IPS-15b (cell line): ENCODE data around the gene ALDH16A1.

Experiments
- H3K27me3 ChIP-seq: one replicate; pipeline ENCODE4 v1.6.1; 2013; ENCODE audit warnings: low read length; ENCODE audit not compliant: control insufficient read depth, insufficient read depth
- H3K36me3 ChIP-seq: one replicate; pipeline ENCODE4 v1.6.1; 2013; ENCODE audit warnings: low read length; ENCODE audit not compliant: control insufficient read depth, insufficient read depth
- H3K4me1 ChIP-seq: one replicate; pipeline ENCODE4 v1.6.1; 2013; ENCODE audit warnings: mild to moderate bottlenecking, low read length; ENCODE audit not compliant: control insufficient read depth, insufficient read depth
- H3K4me3 ChIP-seq: one replicate; pipeline ENCODE4 v1.5.1; 2013; ENCODE audit warnings: low read depth, low read length
- H3K9ac ChIP-seq: one replicate; pipeline ENCODE4 v1.6.1; 2013; ENCODE audit warnings: low read depth, mild to moderate bottlenecking, low read length
- H3K9me3 ChIP-seq: one replicate; pipeline ENCODE4 v1.6.1; 2013; ENCODE audit warnings: mild to moderate bottlenecking, low read length; ENCODE audit not compliant: control insufficient read depth, insufficient read depth

Gene ALDH16A1

DNA sequence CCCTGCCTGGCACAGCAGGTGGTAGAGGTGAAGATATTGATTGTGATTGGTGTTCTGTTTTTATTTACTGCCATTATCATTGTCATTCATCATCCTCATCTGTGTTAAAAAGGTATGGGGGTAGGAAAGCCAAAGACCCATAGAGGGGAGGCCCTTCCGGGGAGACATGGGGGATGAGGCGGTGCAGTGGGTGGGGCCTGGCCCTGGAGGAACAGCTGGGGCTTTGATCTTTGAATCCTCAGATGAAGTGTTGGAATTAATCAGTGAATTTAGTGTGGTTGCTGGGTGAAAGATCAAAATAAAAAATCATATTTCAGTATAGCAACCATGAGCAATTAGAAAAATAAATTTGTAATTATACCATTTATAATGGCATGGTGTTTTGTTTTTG lies 37.2 kb upstream of the ALDH16A1 start:
- Histone ChIP-seq H3K9me3 (no peaks in the 10 kb centered on the region), H3K36me3 (no peaks in the 10 kb centered on the region), H3K27me3 (peaks cover 6% of the 10 kb centered on the region), H3K4me1 (peaks cover 5% of the 10 kb centered on the region), H3K4me3 (no peak overlapping the region), H3K9ac (no peak overlapping the region)

DNA sequence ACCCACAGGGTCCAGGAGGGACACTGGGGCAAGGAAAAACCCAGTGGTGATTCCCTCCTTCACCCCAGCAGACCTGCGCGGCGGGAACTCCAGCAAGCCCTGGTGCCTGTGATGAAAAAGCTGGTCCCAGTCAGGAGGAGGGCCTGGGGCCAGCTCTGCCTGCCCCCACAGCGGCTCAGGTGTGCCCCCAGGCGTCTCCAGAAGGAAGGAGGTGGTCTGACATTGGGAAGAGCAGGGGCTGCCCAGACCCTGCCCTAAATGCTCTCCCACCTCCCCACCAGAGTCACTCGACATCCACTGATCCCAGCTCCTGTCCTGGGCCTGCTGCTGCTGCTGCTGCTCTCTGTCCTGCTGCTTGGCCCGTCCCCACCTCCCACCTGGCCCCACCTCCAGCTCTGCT lies 35.9 kb upstream of the ALDH16A1 start:
- H3K4me3 ChIP-seq: no peak overlapping the region
- H3K27me3 ChIP-seq: peaks cover 16% of the 10 kb centered on the region
- H3K9me3 ChIP-seq: no peaks in the 10 kb centered on the region
- peaks cover 6% of the 10 kb centered on the region for H3K4me1 ChIP-seq
- no peak overlapping the region for H3K9ac ChIP-seq
- no peaks in the 10 kb centered on the region for H3K36me3 ChIP-seq

DNA sequence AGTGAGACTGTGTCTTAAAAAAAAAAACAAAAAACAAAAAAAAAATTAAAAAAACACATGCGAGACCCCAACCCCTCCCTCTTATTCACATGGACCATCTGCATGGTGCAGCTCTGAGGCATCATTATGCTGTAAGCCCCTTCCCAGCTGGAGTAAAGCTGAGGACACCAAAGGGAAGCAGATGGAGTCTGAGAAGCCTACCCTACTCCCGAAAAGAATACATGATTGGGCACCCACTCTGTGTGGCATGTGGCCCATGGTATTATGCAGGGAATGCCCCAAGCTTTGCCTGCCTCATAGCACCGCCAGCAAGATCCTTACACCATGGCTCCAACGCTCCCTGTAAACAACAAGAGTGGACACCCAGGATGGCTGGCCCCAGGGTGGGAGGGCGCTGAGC lies 34.5 kb upstream of the ALDH16A1 start:
- Histone ChIP-seq H3K4me1 (peaks cover 9% of the 10 kb centered on the region), H3K9ac (no peak overlapping the region), H3K27me3 (peaks cover 30% of the 10 kb centered on the region)

DNA sequence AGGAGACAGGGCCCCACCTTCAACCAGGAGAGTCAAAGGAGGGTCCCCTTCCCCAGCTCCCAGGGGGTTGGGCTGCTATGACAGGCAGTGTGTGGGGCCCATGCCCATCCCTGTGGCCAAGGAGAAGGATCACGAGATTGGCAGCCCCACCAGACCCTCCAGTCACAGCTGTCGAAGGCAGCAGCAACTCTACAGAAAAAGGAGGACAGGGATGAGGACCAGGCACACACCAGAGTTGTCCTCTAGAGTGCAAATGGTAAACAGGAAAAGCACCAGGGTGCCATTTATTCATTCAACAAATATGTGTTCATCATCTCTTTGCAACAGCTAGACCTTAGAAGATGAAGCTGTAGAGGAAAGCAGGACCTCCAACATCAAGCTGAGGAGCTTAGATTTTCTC lies 33.9 kb upstream of the ALDH16A1 start:
- Histone ChIP-seq H3K27me3 (peaks cover 37% of the 10 kb centered on the region), H3K9ac (no peak overlapping the region), H3K4me1 (peaks cover 12% of the 10 kb centered on the region), H3K9me3 (no peaks in the 10 kb centered on the region), H3K36me3 (no peaks in the 10 kb centered on the region), H3K4me3 (no peak overlapping the region)

More for the DNA sequence above, 34.5 kb upstream of the ALDH16A1 start:
- no peaks in the 10 kb centered on the region for H3K9me3 ChIP-seq
- no peaks in the 10 kb centered on the region for H3K36me3 ChIP-seq
- H3K4me3 ChIP-seq: no peak overlapping the region

DNA sequence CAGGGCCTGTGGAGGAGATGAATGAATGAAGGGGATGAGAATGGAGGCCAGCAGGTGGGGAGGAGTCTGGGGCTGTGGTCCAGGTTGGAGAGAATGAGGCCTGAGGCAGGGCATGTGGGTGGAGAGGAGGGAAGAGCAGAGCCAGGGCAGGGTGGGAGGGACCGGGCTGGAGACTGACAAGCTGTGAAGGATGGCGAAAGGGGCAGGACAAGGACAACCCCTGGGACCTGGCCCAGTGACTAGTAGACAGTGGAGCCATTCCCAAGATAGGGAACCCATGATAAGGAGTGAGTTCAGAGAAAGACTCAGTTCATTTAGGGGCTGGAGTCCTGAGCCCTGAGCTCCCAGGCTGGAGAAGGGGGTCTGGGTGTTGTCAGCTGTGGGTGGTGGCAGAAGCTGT lies 32.8 kb upstream of the ALDH16A1 start:
- H3K27me3 ChIP-seq: peaks cover 47% of the 10 kb centered on the region
- H3K4me3 ChIP-seq: no peak overlapping the region
- peaks cover 12% of the 10 kb centered on the region for H3K4me1 ChIP-seq
- no peaks in the 10 kb centered on the region for H3K36me3 ChIP-seq
- no peak overlapping the region for H3K9ac ChIP-seq
- no peaks in the 10 kb centered on the region for H3K9me3 ChIP-seq

DNA sequence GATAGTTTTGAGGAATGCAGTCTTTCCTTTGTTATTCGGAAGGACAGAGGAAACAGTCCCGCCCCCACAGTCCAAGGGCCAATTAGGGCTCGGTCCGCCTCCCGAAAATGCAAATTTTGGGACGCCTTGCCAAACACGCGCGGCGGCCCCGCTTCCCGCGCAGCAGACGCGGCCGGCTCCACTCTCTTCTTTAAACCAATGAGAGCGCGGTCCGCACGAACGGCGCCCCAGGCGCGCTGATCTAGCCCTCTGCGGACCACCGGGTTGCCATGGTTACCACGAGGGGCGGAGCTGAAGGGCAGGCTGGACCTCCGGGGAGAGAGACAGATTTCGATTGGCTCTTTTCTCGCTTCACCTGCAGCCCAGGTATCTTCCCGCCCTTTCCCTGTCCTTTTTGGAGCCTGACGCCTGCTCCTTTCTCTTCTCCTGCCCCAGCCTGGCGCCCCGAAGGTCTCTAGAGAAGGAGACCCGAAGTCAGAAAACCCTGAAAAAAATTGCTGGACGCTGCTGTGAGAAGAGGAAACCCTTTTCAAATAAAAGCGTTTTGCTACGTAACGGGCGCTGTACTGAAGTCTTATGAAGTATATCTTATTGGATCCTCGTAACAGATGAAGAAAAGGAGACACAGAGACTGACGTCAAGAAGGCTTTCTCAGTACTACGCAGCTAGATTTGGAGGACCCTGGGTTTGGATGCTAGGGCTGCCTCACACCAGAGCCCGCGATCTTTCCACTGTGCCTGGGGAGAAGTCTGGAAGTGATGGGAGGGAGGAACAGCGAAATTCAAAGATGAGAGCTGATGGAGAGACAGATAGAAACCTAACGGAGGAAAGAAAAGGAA lies 31.8 kb upstream of the ALDH16A1 start:
- Histone ChIP-seq H3K9me3 (no peaks in the 10 kb centered on the region), H3K27me3 (peaks cover 56% of the 10 kb centered on the region), H3K36me3 (no peaks in the 10 kb centered on the region), H3K9ac (no peak overlapping the region), H3K4me3 (peak overlapping the region; percentile 0), H3K4me1 (peaks cover 12% of the 10 kb centered on the region)

DNA sequence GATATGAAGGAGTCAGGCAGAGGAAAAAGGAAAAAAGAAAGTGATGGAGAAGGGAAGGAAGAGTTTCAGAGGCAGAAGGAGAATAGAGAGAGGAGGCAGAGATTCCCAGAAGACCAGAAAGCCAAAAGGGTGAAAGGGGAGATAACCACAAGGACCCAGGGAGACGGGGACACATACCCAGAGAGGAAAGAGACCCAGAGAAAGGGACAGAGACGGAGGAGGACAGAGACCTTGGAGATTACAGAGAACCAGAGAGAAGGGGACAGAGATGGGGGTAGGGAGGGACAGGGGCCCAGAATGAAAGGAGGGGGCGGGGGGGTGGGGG lies 31.2 kb upstream of the ALDH16A1 start:
- Histone ChIP-seq H3K9me3 (no peaks in the 10 kb centered on the region), H3K36me3 (no peaks in the 10 kb centered on the region), H3K9ac (no peak overlapping the region), H3K4me3 (peak overlapping the region; percentile 0), H3K4me1 (peaks cover 16% of the 10 kb centered on the region), H3K27me3 (peaks cover 61% of the 10 kb centered on the region)

DNA sequence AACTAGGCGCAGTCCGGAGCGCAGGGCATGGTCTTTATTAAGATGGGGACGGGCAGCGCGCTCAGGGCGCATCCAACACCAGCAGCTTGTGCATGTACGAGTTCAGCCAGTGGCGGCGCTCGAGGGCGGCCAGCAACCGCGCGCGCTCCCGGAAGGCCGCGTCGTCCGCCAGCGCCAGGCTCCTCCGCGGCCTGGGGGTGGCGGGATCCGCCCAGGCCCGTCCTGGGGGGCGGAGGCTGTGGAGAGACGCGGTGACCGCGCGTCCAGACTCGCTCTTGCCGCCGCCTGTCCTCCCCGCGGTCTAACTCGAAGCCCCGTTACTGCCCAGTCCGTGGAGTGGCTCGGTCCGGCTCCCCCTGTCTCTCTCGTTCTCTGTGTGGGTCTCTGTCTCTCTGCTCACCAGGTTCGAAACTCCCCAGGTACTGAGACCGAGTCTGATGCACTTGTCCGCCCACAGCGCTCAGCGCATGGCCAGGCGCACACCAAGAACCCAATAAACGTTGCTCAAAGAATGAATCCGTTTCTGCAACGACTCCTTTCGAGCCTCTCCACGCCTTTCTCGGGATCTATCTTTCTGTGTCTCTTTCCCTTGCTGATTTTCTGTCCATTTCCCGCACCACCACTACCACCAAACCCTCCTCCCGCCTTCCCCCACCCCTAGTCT lies 30.5 kb upstream of the ALDH16A1 start:
- Histone ChIP-seq H3K4me1 (peaks cover 20% of the 10 kb centered on the region), H3K27me3 (peaks cover 67% of the 10 kb centered on the region)

DNA sequence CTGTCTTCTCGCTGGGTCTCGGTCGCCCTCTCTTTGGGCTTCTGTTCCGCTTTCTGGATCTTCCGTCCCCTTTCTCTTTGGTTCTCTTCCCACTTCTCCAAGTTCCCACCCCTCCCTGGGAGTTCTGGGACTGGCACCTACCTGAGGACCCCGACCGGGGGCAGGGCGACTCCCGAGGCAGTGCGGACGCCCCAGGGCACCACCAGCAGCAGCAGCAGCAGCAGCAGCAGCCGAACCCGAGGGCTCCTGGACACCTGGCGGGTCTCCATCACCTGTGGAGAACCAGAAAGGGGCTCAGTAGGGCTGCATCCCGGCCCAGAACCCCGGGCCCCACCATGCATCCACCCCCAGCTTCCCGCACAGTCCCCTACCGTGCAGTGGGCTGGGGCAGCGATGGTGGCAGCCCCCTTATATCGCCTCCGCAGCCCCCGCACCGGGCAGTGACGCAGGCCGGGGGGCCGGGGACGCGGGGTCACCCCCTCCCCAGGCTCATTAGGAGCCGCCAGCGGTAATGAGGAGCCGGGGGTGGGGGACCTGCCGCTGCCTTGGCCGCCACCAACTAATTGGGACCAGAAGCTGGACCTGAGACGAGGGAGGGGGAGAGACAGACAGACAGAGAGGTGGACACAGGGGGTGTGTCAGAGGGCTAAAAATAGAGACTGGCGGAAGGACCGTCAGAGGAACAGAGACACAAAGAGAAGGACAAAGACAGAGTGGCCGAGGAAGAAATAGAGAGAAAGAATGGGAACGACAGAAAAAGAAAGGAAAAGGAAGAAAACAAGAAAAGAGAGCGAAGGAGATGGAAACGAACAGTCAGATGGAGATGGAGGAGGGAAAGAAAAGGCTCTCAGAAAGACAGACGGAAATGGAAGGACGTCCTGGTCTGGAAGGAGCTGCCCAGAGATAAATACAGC lies 29.7 kb upstream of the ALDH16A1 start, which contains the start of gene PTH2:
TSS of gene PTH2 (minus strand) at position 371 of the 914 bp plus-strand sequence. CDS start at position 269, 102 bp downstream.
- peak within 1 kb of the TSS; percentile 47 for H3K9ac ChIP-seq
- H3K4me1 ChIP-seq: peaks cover 20% of the 10 kb centered on the region
- H3K4me3 ChIP-seq: peak within 1 kb of the TSS; percentile 64
- H3K27me3 ChIP-seq: peaks cover 68% of the 10 kb centered on the region
- no peaks in the 10 kb centered on the region for H3K9me3 ChIP-seq
- no peaks in the 10 kb centered on the region for H3K36me3 ChIP-seq

More for the DNA sequence above, 30.5 kb upstream of the ALDH16A1 start:
- Histone ChIP-seq H3K9ac (peak overlapping the region; percentile 47), H3K4me3 (peak overlapping the region; percentile 64), H3K9me3 (no peaks in the 10 kb centered on the region), H3K36me3 (no peaks in the 10 kb centered on the region)

DNA sequence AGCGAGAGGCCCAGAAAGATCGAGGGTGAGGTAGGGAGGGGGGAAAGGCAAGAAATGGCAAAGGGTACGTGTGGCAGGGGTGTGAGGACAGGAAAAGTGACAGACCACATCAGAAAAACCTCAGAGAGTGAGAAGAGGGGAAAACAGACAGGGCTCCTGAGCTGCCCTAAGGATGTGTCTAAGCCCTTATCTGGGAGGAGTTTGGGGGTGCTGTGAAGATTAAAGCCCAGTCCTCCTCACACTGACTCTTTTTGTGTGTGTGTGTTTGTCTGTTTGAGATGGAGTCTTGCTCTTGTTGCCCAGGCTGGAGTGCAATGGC lies 29.1 kb upstream of the ALDH16A1 start:
- Histone ChIP-seq H3K9ac (no peak overlapping the region), H3K27me3 (peaks cover 65% of the 10 kb centered on the region), H3K4me3 (peak overlapping the region; percentile 64), H3K9me3 (no peaks in the 10 kb centered on the region), H3K4me1 (peaks cover 20% of the 10 kb centered on the region), H3K36me3 (no peaks in the 10 kb centered on the region)

DNA sequence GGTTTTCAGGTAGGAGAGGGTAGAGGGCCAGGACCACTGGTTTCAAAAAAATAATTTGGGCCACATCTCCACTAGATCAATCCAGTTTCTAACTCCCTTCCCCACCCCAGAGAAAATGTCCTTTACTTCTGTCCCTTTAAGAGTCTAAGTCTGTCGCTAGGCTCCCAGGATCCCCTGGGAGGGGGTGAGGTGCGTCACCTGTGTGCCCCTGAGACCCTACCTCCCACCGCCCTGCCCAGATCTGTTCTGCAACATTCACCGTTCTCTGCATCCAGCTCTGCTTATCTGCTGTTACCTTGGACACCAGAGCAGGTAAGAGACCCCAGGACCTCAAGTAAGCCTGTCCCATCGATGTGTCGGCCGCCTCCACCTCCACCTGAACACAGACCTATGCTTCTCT lies 27.8 kb upstream of the ALDH16A1 start, which contains the start of gene GFY:
TSS of gene GFY (plus strand) at position 211 of the 400 bp plus-strand sequence. CDS start 1,043 bp downstream, outside the sequence.
- Histone ChIP-seq H3K4me3 (peak within 1 kb of the TSS; percentile 65), H3K9me3 (no peaks in the 10 kb centered on the region), H3K36me3 (no peaks in the 10 kb centered on the region), H3K9ac (no peak within 1 kb of the TSS), H3K4me1 (peaks cover 25% of the 10 kb centered on the region), H3K27me3 (peaks cover 75% of the 10 kb centered on the region)
